Activated CD4-positive, CD25-positive, alpha-beta regulatory T cell treated with anti-CD3 and anti-CD28 coated beads, Interleukin-2, amount 50 U/mL, for 16 hours (primary cell): Measurements from ENCODE around the gene BRD7.

Source experiments
- DNase-seq: peaks from one replicate; pipeline ENCODE4 v3.0.0-alpha.2; 2020; ENCODE audit warnings: low read depth, low spot score

Gene BRD7

DNA sequence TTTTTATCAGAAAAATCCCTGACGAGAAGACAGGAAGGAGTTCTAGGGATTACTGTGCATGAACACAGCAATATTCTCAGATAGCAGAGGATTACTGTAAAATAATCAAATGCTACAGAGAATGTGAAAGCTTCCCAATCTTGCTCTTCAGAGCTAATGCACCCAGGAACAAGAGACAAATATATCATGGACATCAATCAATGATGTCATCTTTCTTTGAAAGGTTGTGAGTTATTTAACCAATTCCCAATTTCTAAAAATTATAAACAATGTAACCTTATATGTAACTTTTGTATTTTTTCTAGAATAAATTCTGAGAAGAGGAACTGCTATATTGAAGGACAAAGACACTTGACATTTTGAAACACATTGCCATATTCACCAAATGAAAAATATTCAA lies 46.5 kb downstream of the BRD7 start:
- no peak for DNase-seq

- DNase-seq = no peak
These were observed 48.5 kb downstream of the BRD7 start for GRCh38 chr16:50320310-50320709.

GRCh38 chr16:50318796-50319578 lies 49.8 kb downstream of the BRD7 start:
- DNase-seq = no peak

- no peak for DNase-seq
These were observed 51.7 kb downstream of the BRD7 start for GRCh38 chr16:50316848-50317630.

DNA sequence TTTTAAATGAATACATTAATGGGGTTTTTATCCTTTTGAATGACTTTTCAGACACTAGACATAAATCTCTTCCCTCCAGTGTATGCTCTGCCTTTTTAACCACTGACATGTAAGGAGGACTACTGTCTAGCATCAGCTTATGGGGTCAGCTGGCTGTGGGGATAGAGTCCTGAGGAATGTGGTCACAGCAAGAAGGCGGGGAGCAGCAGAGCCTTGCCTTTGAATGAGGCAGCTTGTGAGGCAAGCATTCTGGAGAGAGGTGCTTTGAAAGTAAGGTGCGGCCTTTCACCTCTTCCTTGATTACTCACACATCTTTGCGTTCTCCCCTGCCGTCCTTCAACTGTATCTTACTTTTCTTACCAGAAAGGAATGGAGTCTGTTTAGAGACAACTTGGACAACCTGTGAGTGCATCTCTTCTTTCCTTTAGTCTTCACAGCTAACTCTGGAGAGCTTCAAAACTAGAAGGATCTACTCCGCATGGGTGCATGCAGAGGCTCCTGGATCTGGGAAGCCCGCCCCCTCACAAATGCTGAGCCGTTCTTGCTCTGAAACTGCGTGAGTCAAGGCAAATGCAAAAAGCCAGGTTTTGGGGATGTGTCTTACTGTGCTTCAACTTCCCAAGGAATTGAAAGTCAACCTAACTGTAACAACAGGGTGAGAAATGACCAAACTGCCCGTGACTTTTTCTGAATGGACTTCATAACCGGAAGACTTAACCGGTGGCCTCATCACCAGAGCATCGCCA lies 52.5 kb downstream of the BRD7 start:
- no peak for DNase-seq

GRCh38 chr16:50315346-50315997 lies 53.3 kb downstream of the BRD7 start:
- no peak for DNase-seq

GRCh38 chr16:50314665-50315064 lies 54.1 kb downstream of the BRD7 start:
- DNase-seq = no peak

DNA sequence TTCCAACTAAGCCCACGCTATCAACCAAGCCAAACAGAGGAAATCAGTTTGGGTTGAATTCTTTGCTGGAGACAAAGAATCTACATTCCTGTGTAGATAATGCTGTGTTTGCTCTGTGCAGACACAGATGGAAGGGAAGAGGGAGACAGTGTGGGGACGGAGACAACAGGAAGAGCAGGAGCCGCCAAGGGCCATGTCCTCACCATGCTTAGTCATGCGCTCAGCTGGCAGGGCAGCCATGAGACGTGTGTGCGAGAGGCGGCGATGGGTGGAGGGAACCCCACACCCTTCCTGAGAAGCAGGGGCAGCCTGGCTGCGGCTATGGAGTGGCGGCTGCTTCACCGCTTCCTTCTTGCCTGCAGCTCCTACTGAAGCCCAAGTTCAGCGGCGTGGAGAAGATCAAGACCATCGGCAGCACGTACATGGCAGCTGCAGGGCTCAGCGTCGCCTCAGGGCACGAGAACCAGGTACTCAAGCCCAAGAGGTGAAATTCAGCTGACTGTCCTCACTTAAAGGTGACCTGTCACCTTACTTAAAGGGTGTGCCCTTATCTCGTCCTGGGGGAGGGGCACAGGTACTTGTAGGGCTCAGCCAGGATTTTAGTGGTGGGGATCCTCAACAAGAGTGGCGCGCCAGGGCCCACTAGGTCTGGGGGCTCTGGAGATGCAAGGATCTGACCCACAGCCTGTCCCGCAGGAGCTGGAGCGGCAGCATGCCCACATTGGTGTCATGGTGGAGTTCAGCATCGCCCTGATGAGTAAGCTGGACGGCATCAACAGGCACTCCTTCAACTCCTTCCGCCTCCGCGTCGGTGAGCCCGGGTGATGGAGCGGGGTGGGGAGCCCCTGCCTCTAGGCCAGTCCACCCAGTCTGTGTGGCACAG lies 55.0 kb downstream of the BRD7 start:
- no peak for DNase-seq

DNA sequence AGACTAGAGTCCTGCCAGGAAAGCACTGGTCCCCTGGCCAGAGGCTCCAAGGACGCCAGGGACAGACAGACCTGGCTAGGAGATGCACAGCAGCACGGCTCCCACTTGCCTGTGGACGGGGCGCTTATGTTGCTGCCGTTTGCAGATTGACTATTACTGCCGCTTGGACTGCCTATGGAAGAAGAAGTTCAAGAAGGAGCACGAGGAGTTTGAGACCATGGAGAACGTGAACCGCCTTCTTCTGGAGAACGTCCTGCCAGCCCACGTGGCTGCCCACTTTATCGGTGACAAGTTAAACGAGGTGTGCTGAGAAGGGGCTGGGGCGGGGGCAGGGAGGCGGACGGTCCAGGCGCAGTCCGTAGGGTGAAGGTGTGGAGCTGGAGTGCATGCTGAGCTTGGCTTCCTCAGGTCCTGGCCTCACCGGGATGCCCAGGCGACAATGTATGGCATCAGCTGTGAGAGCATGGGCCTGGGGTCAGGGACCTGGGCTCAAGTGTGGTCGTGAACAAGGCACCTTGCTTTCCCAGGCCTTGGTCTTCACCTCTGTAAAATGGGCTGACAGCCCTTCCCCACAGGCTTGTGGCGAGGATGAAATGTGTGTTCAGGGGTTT lies 56.8 kb downstream of the BRD7 start:
- no peak for DNase-seq

DNA sequence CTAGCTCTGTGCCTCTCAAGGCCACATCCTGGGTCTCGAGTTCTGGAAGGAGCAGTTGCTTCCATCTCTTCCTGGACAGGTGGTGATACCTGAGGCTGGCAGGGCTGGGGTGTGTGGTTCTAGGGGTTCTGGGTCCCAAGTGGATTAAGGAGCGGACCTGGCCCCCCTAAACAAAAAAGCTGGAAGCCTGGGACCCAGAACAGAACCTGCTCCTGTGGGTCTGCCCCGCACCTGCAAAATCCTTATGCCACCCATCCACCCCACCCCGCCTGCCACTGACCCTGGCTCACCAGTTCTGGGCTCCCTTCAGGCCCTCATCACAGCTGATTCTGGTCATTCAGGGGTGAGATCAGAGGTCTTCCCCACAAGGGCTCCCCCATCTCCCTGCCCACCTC lies 57.7 kb downstream of the BRD7 start:
- no peak for DNase-seq

DNA sequence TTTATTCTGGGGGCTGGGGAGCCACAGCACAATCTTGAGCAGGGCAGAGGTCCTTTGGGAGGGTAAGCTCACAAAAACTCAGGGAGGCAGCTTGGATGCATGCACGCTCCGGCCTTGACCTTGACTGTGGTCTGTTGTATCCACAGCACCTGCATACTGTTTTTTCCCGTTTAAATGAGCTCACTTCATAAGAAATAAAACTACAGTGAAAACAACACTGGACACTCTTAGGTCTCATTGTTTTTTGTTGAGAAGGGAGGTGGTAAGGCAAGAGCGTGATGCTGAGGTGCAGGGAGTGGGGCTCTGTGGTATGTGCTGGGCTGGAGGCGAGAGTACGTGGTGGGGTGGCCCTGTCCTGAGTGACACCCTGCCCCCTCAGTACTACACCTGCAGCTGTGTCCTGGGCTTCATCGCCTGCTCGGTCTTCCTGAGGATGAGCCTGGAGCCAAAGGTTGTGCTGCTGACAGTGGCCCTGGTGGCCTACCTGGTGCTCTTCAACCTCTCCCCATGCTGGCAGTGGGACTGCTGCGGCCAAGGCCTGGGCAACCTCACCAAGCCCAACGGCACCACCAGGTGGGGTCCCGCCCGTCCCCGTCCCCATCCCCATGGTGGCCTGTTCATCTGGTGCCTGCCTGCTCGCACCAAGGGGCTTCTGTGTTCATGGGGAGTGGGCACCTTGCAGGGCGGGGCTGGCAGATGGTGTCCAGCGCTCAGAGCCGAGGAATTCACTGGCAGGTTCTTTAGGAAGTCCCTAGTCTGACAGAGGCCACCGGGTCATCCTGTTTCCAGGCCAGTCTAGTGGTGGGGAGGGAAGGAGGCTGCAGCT lies 58.3 kb downstream of the BRD7 start:
- no peak for DNase-seq

GRCh38 chr16:50309527-50310307 lies 59.1 kb downstream of the BRD7 start:
- DNase-seq = no peak

GRCh38 chr16:50309156-50309526 lies 59.6 kb downstream of the BRD7 start:
- DNase-seq = no peak

GRCh38 chr16:50308237-50308965 lies 60.4 kb downstream of the BRD7 start:
- no peak for DNase-seq

DNA sequence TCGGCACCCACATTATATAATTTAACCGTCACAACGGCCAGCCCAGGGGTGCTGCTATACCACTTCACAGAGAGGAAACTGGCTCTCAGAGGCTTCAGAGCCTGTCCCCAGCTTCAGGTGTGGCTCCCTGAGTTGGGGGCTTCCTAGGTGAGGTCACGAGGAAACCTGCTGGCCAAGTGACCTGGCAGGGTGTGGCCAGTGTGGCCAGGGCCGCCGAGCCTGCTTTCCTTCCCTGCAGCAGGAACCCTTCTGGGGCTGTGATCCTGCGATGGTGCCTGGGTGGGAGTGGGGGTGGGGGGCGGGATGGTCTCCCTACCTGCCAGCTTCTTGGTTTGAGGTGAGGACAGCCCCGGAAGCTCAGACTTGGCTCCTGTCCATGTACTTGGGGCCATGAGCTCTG lies 62.5 kb downstream of the BRD7 start:
- no peak for DNase-seq

GRCh38 chr16:50305441-50306061 lies 63.2 kb downstream of the BRD7 start:
- no peak for DNase-seq
